Upper lobe of right lung (tissue), 1 donor: ENCODE measurements around the gene GALNT2. TPM values are rescaled to one million over a fixed set of nuclear protein-coding genes. Genes with fewer than 3 reads are reported as not detected.

Source experiments
- ATAC-seq: fragments of 200-7000 bp; cut with Tn5 transposase; one replicate; pipeline ENCODE4 v1.9.1; 2020; ENCODE audit warnings: mild to moderate bottlenecking, moderate library complexity
- DNase-seq: peaks from one replicate; pipeline ENCODE4 v3.0.0-alpha.2; 2020
- H3K27ac ChIP-seq: fragments of 200-600 bp; one replicate; pipeline ENCODE4 v1.8.0; 2022
- H3K27me3 ChIP-seq: fragments of 200-600 bp; one replicate; pipeline ENCODE4 v1.8.0; 2022; ENCODE audit warnings: mild to moderate bottlenecking
- H3K36me3 ChIP-seq: fragments of 200-600 bp; one replicate; pipeline ENCODE4 v1.8.0; 2022
- H3K4me1 ChIP-seq: fragments of 200-600 bp; one replicate; pipeline ENCODE4 v1.8.0; 2022
- H3K4me3 ChIP-seq: fragments of 200-600 bp; one replicate; pipeline ENCODE4 v1.8.0; 2022; ENCODE audit warnings: mild to moderate bottlenecking
- H3K9me3 ChIP-seq: fragments of 200-600 bp; one replicate; pipeline ENCODE4 v1.8.0; 2022
- CTCF ChIP-seq: fragments of 200-600 bp; IDR thresholded peaks from one replicate; pipeline ENCODE4 v1.8.0; 2022; ENCODE audit warnings: antibody characterized with exemption
- intact Hi-C: fragments of 100-400 bp; cut with DNase I; formaldehyde crosslinking; loops from one replicate; pipeline ENCODE4 v1.11.0; 2022
- total RNA-seq: library from RNA; stranded (reverse); fragmentation: NEBNext Ultra II Directional; extraction: Animal tissue kit (Norgen Biotek cat#: 25700); gene quantifications from one replicate; pipeline ENCODE4 v1.2.1, GENCODE V29; 2021
- donor health status: DM: no; HTN: yes; CAD: no; lungs with severe emphysema.

Gene GALNT2
- total RNA-seq, 1 donor from 2014 or later: 55.1 TPM

GRCh38 chr1:230260831-230261230 is 193.8 kb downstream of the GALNT2 start:
- H3K27ac ChIP-seq: no peak overlapping the region
- intact Hi-C loops: no loop called here
- TF ChIP-seq CTCF: no peak
- no peak overlapping the region for H3K4me3 ChIP-seq
- no peaks in the 10 kb centered on the region for H3K27me3 ChIP-seq
- no peaks in the 10 kb centered on the region for H3K9me3 ChIP-seq
- no peak for ATAC-seq
- H3K4me1 ChIP-seq: no peaks in the 10 kb centered on the region
- DNase-seq: no peak
- peaks cover 43% of the 10 kb centered on the region for H3K36me3 ChIP-seq

GRCh38 chr1:230261928-230262650 is 195.1 kb downstream of the GALNT2 start:
- Histone ChIP-seq H3K4me1 (no peaks in the 10 kb centered on the region), H3K4me3 (no peak overlapping the region), H3K36me3 (peaks cover 39% of the 10 kb centered on the region), H3K27me3 (no peaks in the 10 kb centered on the region), H3K9me3 (no peaks in the 10 kb centered on the region), H3K27ac (no peak overlapping the region)
- intact Hi-C loops: no loop called here
- ATAC-seq (no peak), DNase-seq (peak; percentile 40)
- no peak for TF ChIP-seq CTCF

- DNase-seq (peak; percentile 59), ATAC-seq (no peak)
- H3K27me3 ChIP-seq: no peaks in the 10 kb centered on the region
- H3K4me1 ChIP-seq: no peaks in the 10 kb centered on the region
- no peak overlapping the region for H3K4me3 ChIP-seq
- no peak for TF ChIP-seq CTCF
- peaks cover 39% of the 10 kb centered on the region for H3K36me3 ChIP-seq
- H3K9me3 ChIP-seq: no peaks in the 10 kb centered on the region
- intact Hi-C loops: no loop called here
- no peak overlapping the region for H3K27ac ChIP-seq
Observed at GRCh38 chr1:230262867-230263567, 196.0 kb downstream of the GALNT2 start.

GRCh38 chr1:230263568-230264195 is 196.6 kb downstream of the GALNT2 start:
- DNase-seq (peak; percentile 41), ATAC-seq (no peak)
- intact Hi-C loops: no loop called here
- Histone ChIP-seq H3K9me3 (no peaks in the 10 kb centered on the region), H3K4me3 (no peak overlapping the region), H3K36me3 (peaks cover 39% of the 10 kb centered on the region), H3K27me3 (no peaks in the 10 kb centered on the region), H3K27ac (no peak overlapping the region), H3K4me1 (peaks cover 2% of the 10 kb centered on the region)
- no peak for TF ChIP-seq CTCF

- ATAC-seq (no peak), DNase-seq (peak; percentile 18)
- Histone ChIP-seq H3K27ac (no peak overlapping the region), H3K4me3 (no peak overlapping the region), H3K36me3 (peaks cover 39% of the 10 kb centered on the region), H3K4me1 (peaks cover 8% of the 10 kb centered on the region), H3K9me3 (no peaks in the 10 kb centered on the region), H3K27me3 (no peaks in the 10 kb centered on the region)
- no peak for TF ChIP-seq CTCF
- intact Hi-C loops: no loop called here
Observed at GRCh38 chr1:230264342-230264741, 197.3 kb downstream of the GALNT2 start.
